ENCODE results near the gene ANO1. TPM values are rescaled to one million over a fixed set of nuclear protein-coding genes. Genes with fewer than 3 reads are reported as not detected.
"Not testable (repeated sequence)": the region's sequence is repeated elsewhere in the genome, so short reads cannot be mapped to it uniquely, and the experiment has no call there.

The ANO1 gene
- total RNA-seq, 1 donor from 2014 or later, result 0.62 TPM

DNA sequence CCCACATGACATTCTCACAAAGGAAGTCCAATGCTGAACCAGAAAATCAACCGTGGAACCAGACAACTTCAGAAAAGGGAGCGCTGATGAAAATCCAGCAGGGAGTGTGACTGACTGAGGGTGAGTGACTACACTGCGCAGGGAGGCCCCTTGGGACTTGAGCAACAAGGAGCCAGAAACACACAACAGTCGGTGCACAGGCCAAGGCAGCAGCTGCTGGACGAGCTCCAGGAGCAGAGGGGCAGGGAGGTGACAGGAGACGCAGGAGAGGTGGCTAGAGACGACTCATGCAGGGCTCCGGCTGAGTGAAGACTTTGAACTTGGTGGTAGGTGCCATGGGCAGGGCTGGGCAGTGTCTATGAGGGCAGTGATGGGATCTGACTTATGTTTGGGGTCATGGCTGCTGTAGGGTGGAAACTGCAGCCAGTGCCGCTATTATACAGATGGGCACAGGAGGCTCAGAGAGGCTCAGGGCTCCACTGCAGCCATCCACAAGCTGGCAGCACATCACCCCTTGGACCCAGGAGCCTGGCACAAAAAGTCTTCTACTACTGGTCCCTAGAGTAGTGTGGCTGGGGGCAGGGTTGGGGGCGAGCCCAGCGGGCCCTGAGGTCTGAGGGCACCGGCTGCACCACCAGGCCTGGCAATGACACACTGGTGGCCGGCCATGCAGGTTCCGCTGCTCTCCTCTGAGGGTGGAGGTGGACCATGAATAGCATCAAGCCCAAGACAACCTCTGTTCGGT, 114.7 kb downstream of the ANO1 start:
- no peak for DNase-seq

DNA sequence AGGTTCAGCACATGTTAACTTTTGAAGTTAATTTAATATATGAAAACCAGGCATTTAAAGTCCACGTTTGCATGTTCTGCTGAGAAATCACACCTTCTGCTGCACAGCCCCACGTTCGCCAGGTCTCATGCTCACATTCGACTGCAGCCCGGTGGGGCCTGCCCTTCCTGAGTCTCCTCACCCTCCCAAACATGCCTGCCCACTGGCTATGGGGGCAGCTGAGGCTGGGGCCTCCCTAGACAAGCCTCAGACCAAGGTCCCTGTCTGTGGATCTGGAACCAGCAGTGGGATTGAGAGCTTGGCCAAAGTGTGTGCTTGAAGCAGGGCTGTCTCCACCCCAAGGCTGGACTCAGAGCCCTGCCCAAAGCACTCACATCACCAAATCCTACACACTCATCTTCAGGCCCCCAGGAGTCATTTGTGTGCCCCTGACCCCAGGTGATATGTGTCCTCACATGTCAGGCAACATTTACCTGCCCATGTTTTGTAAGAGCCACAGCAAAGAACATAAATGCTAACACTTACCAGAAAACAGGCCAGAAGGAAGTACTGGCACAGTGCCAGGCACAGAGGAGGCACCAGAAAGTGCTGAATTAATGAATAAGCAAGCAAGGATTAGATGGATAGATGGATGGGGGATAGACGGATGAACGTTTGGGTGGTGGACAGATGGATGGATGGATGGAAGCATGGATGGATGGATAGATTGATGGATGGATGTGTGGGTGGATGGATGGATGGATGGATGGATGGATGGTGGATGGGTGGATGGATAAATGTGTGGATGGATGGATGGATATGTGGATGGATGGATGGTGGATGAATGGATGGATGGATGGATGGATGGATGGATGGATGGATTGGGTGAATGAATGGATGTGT, 115.5 kb downstream of the ANO1 start:
- no peak for DNase-seq

DNA sequence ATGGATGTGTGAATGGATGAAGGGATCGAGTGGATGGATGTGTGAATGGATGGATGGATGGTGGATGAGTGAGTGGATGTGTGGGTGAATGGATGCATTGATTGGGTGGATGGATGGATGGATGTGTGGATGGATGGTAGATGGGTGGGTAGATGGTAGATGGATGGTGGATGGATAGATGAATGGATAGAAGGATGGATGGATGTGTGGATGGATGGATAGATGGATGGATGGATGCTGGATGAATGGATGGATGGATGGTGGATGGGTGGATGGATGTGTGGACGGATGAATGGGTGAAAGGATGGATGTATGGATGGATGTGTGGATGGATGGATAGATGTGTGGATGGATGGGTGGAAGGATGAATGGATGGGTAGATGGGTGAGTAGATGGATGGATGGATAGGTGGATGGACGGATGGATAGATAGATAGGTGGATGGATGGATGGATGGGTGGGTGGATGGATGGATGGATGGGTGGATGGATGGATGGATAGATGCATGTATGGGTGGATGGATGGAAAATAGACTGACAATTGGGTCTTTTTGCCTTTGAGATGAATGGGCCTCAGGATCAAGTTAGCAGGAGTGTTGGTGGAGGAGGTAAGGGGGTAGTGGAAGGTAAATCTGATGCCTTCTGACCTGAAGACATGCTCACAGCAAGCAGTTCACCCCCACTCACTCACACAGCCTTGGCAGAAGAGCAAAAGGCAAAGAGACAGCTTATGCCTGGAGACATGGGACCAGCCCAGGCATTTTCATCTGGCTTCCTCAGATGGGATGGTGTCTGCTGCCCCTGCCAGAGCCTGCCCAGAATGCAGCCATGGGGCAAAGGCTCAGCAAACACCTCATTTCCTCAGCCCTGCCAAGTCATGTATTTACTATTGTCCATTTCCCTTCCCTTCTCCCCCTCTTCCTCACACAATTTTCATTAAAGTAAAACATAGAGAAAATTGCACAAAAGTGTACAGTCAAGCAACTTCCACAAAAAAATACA, 117.0 kb downstream of the ANO1 start:
- no peak for DNase-seq

DNA sequence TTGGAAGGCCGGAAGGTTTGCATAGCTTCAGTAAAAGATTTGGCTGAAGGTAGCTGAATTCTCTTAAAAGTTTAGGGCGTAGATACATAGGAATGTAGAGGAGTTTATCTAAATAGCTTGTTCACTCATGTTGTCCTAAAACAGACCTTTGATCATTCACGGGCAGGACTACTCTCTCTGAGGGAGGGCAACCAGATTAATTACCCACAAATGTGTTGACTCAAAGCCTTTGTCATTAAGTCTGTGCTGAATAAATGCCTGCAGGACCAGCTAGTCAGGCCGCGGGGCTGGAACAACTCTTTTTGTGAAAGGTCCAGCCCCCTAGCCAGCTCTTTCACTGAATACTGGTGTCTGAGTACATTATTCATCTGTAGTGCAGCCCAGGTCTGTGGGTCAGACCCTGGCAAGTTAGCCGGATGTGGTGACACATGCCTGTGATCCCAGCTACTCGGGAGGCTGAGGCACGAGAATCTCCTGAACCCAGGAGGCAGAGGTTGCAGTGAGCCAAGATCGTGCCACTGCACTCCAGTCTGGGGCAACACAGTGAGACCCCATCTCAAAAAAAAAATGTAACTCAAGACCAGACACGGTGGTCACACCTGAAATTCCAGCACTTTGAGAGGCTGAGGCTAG, 122.2 kb downstream of the ANO1 start:
- DNase-seq, result no peak

DNA sequence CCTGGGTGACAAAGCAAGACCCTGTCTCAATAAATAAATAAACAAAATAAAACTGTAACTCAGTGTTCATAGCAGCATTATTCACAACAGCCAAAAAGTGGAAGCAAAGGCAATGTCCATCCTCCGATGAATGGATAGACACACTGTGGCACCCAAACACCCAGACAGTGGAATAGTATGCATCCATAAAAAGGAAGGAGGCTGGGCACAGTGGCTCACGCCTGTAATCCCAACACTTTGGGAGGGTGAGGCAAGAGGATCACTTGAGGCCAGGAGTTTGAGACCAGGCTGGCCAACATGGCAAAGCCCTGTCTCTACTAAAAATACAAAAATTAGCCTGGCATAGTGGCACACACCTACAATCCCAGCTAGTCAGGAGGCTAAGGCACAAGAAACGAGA, 122.9 kb downstream of the ANO1 start:
- not testable (repeated sequence) for DNase-seq

DNA sequence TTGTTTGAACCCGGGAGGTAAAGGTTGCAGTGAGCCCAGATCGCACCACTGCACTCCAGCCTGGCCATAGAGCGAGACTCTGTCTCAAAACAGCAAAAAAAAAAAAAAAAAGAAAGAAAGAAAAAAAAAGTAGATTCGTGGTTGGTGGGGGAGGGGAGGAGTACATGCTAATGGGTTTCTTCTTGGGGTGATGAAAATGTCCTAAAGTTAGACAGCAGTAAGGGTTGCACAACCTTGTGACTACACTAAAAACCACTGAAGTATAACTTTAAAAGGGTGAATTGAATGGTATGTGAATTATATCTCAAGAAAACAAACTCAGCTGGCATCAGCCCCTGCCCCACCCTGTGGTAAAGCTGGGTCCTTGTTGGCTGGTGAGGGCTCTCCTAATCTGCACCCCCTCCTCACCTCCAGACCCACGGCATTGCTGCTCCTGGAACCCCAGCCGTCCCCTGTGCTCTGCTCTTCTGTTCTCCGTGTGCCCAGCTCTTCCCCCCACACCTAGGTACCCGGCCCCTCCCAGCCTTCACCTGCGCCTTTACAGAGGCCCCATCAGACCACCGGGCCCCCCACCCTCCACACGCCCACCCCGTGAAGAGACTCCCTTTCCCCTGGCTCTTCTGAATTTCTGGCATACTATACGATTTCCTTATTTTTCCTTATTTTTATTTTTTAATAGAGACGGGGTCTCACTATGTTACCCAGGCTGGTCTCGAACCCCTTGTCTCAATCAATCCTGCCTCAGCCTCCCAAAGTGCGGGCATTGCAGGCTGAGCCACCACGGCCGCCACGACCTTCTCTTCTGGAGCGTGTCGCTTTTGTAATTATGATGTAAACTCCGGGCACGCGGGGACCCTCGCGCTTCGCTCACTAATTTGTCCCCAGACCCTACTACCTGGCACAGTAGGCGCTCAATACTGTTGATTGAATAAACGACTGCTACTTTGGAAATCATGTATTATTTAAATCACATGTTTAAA, 124.1 kb downstream of the ANO1 start:
- no peak for DNase-seq

DNA sequence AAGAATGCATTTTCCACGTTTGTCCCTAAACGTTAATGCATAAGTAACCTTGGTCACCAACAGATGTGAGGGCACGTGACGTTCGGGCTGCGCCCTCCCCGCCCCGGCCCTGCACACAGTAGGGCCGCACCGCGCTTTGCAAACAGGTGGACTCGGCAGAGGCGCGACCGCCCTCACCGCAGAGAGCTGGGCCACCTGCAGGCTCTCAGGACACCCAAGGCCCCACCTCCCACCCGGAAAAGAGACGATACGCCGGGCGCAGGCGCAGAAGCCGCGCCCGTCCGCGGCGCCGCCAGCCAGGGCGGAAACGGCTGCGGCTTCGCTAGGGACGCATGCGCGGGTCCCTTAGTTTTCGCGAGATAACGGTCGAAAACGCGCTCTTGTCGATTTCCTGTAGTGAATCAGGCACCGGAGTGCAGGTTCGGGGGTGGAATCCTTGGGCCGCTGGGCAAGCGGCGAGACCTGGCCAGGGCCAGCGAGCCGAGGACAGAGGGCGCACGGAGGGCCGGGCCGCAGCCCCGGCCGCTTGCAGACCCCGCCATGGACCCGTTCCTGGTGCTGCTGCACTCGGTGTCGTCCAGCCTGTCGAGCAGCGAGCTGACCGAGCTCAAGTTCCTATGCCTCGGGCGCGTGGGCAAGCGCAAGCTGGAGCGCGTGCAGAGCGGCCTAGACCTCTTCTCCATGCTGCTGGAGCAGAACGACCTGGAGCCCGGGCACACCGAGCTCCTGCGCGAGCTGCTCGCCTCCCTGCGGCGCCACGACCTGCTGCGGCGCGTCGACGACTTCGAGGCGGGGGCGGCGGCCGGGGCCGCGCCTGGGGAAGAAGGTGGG, 125.0 kb downstream of the ANO1 start, which contains the start of gene FADD:
Gene FADD (plus strand): TSS at position 377 of the 831 bp plus-strand sequence. CDS start 164 bp downstream, at position 541.
- peak; percentile 81 for DNase-seq

DNA sequence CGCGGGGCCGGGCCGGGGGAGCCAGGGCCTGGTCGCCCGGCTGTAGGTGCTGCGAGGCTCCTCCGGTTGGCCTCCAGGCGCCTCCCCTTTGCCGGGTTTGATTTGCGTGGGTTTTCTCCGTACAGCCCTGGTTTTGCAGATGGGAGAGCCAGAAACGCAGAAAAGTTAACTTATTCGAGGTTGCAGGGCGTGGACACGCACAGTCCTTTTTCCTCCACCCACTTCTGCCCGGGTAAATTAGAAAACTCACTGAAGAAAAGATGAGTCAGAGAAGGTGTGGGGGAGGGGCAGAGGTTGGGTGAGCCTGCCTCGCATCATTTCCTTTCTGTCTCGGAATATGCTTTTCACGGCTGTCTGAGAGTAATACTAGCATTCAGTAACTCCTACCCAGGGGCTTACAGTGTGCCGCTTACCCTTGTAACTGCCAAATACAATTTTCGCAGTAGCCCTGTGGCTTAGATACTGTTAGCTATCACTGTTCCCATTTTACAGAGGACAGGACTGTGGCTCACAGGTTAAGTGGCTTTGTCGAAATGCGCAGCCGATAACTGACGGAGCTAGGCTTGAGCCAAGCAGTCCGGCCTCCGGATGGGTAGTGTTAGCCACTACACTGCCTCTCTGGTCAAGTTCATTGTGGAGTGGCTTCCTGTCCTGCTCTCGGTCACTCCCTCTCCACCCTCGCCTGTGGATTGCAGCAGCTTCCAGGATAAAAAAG, 125.8 kb downstream of the ANO1 start:
- peak; percentile 22 for DNase-seq

DNA sequence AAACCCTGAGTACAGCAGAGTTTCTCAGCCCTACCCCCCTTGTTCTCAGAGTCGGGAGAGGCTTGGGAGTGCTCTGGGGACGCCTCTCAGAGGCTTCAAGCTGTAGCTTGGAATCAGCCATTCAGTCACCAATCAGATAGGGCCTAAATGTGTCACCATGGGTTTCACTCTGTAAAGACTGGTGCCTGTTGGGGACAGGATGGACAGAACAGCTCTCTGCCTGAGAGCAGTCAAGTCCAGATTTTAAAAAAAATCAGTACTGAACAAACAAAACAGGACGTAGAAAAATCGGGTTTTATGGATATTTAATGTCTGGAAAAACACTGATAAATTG, 126.3 kb downstream of the ANO1 start:
- no peak for DNase-seq

DNA sequence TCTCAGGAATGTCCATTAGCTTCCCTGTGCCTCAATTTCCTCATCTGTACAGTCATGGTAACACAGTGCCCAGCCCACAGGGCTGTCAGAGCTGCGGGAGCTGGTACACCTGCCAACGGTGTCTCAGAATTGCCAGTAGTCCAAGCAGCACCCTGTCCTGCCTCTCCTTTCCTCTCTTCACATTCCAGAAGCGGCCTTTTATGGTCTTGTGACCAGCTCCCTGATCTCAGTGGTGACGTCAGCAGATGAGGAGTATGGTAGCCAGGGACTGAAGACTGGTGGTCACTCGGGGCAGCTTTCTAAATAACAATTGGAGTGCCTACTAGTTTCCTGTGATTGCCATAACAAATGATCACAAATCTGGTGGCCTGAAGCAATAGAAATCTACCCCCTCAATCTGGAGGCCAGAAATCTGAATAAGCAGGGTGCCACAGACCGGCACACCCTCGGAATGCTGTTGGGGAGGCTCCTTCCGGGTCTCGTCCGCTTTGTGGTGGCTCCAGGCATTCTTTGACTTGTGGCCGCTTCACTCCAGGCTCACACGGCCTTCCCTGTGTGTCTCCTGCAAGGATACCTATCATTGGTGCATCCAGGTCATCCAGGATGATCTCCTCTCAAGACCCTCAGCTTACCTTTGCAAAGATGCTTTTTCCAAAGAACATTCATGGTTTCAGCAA, 127.1 kb downstream of the ANO1 start:
- no peak for DNase-seq

DNA sequence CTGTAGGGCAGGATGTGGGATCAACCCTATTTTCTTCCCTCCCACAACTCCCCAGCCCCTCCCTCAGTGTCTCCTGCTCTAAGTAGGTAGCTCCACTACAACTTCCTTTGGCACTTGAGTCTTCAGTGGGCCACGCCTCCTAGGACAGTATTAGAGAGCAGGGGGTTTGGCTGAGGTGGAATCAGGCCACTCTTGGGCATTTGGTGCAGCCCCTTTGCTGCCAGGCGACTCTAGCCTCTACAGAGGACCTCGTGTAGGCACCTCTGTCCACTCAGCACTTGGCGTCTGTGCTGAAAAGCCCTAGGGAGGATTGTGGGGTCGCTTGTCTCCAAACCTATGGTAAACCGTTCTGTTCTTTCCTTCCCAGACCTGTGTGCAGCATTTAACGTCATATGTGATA, 127.6 kb downstream of the ANO1 start:
- no peak for DNase-seq

DNA sequence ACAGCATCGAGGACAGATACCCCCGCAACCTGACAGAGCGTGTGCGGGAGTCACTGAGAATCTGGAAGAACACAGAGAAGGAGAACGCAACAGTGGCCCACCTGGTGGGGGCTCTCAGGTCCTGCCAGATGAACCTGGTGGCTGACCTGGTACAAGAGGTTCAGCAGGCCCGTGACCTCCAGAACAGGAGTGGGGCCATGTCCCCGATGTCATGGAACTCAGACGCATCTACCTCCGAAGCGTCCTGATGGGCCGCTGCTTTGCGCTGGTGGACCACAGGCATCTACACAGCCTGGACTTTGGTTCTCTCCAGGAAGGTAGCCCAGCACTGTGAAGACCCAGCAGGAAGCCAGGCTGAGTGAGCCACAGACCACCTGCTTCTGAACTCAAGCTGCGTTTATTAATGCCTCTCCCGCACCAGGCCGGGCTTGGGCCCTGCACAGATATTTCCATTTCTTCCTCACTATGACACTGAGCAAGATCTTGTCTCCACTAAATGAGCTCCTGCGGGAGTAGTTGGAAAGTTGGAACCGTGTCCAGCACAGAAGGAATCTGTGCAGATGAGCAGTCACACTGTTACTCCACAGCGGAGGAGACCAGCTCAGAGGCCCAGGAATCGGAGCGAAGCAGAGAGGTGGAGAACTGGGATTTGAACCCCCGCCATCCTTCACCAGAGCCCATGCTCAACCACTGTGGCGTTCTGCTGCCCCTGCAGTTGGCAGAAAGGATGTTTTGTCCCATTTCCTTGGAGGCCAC, 128.3 kb downstream of the ANO1 start:
- no peak for DNase-seq

DNA sequence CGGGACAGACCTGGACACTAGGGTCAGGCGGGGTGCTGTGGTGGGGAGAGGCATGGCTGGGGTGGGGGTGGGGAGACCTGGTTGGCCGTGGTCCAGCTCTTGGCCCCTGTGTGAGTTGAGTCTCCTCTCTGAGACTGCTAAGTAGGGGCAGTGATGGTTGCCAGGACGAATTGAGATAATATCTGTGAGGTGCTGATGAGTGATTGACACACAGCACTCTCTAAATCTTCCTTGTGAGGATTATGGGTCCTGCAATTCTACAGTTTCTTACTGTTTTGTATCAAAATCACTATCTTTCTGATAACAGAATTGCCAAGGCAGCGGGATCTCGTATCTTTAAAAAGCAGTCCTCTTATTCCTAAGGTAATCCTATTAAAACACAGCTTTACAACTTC, 128.9 kb downstream of the ANO1 start:
- DNase-seq, result no peak

DNA sequence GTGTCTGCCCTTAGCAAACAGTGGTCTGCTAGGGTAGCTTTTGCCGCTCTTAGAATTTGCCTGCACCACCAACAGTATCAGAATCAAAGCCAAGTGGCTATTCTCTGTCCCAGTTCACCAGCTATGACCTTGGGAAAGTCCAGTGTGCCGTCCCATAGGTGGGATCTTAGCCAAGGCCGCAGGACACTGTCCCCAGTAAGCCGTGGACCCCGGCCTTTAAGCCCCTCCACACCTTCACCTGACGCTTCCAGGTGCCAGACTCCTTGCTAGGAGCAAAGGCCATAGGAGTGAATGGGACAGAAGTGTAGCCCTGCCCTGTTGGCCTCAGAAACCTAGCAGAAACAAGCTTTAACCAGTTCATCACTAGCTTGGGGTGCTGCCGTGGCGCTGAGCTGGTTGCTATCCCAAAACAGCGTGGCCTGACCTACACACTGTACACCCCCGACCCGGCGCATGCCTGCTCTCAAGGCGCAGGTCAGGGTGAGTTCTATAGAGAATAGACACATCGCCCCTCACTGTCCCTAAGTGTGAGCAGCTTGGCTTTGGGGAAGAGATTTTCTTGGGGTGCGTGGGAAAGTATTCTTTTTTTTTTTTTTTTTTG, 129.5 kb downstream of the ANO1 start:
- no peak for DNase-seq

DNA sequence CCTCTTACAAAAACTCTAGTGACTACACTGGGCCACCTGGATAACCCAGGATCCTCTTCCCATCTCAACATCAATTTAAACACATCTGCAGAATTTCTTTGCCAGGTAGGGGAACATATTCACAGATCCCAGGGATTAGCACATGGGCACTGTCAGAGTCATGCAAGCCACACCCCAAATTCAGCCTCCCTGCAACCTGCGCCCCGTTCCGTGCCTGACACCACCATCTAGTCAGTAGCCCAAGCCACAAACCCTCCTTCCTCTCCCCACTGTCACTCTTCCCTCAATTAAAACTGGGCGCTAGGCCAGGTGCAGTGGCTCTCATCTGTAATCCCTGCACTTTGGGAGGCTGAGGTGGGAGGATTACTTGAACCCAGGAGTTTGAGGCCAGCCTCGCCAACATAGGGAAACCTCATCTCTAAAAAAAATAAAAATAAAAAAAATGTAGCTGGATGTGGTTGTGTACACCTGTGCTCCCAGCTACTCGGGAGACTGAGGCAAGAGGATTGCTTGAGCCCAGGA, 131.3 kb downstream of the ANO1 start:
- DNase-seq, result no peak

DNA sequence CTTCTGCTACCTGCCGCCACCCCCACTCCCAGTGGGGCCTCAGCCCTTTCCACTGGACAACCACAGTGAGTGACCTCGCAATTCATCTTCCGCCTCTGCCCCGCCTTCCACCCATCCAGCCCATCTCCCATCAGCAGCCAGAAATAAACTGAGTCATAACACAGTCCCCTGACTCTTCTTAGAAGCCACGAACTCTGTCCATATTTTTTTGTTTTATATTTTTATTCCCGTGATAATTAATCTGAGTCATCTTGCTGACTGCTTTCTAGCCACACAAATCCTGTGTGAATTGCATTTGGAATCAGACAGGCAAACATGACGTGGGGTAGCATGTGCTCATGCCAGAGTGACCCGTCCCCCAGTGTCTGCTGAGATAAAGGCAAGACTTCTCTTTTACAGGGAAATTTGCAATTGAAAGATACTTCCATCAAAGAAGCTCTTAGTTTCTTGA, 132.0 kb downstream of the ANO1 start:
- no peak for DNase-seq

DNA sequence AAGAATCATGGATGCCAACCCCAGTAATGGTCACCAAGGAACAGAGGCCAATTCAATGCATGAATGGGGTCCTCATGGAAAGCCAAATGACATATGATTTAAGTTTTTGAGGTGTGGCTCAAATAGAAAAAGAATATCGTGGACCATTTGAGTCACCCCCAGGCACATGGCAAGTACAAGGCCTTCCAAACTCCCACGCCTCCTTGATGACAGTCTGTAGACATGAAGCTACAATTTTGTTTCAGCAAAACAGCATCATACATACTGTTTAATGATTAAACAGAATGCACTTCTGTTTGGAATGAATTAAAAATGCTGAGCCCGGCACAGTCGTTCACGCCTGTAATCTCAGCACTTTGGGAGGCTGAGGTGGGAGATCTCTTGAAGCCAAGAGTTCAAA, 132.4 kb downstream of the ANO1 start:
- no peak for DNase-seq
